Ramos (cell line): Measurements from ENCODE around the gene PRKCE.
"Not testable (repeated sequence)": the region's sequence is repeated elsewhere in the genome, so short reads cannot be mapped to it uniquely, and the experiment has no call there.

ENCODE experiments used
- in situ Hi-C: fragments of 300-500 bp; cut with MboI; formaldehyde crosslinking; loops from one replicate; pipeline ENCODE4 v1.14.3; 2022; ENCODE audit warnings: low sequenced_read_pairs; ENCODE audit not compliant: unreplicated experiment

PRKCE gene

GRCh38 chr2:45690231-45690630, 38.8 kb downstream of the PRKCE start:
- in situ Hi-C loops: no loop called here

- in situ Hi-C loops: no loop called here
These were observed 39.9 kb downstream of the PRKCE start for GRCh38 chr2:45691171-45691999.

- in situ Hi-C loops: no loop called here
These were observed 41.1 kb downstream of the PRKCE start for GRCh38 chr2:45692566-45692965.

GRCh38 chr2:45695480-45696007, 44.1 kb downstream of the PRKCE start:
- in situ Hi-C loops: not testable (repeated sequence)

- in situ Hi-C loops: no loop called here
These were observed 45.2 kb downstream of the PRKCE start for GRCh38 chr2:45696708-45697107.

- in situ Hi-C loops: no loop called here
These were observed 45.7 kb downstream of the PRKCE start for GRCh38 chr2:45697190-45697589.

- in situ Hi-C loops: no loop called here
These were observed 47.1 kb downstream of the PRKCE start for GRCh38 chr2:45698554-45698953.

GRCh38 chr2:45699032-45699658, 47.7 kb downstream of the PRKCE start:
- in situ Hi-C loops: no loop called here

GRCh38 chr2:45700407-45701013, 49.0 kb downstream of the PRKCE start:
- in situ Hi-C loops: no loop called here

GRCh38 chr2:45705233-45705632, 53.8 kb downstream of the PRKCE start:
- in situ Hi-C loops: no loop called here

- in situ Hi-C loops: no loop called here
These were observed 54.6 kb downstream of the PRKCE start for GRCh38 chr2:45706033-45706432.

GRCh38 chr2:45707006-45707405, 55.5 kb downstream of the PRKCE start:
- in situ Hi-C loops: no loop called here

GRCh38 chr2:45707661-45708060, 56.2 kb downstream of the PRKCE start:
- in situ Hi-C loops: no loop called here

GRCh38 chr2:45708501-45708900, 57.0 kb downstream of the PRKCE start:
- in situ Hi-C loops: no loop called here

GRCh38 chr2:45709137-45709536, 57.7 kb downstream of the PRKCE start:
- in situ Hi-C loops: no loop called here

GRCh38 chr2:45710468-45710867, 59.0 kb downstream of the PRKCE start:
- in situ Hi-C loops: no loop called here

GRCh38 chr2:45711224-45711623, 59.7 kb downstream of the PRKCE start:
- in situ Hi-C loops: no loop called here

- in situ Hi-C loops: no loop called here
These were observed 61.1 kb downstream of the PRKCE start for GRCh38 chr2:45712570-45712969.

GRCh38 chr2:45713136-45713535, 61.7 kb downstream of the PRKCE start:
- in situ Hi-C loops: no loop called here

GRCh38 chr2:45713591-45713990, 62.1 kb downstream of the PRKCE start:
- in situ Hi-C loops: no loop called here

- in situ Hi-C loops: no loop called here
These were observed 63.2 kb downstream of the PRKCE start for GRCh38 chr2:45714679-45715078.
